Caco-2 (cell line): ENCODE measurements around the gene HUWE1. TPM values are rescaled to one million over a fixed set of nuclear protein-coding genes. Genes with fewer than 3 reads are reported as not detected.

Experiments
- BruUV-seq: library from RNA; stranded (reverse); fragments of 400-500 nt; replicated peaks from 2 replicates; lab custom pipeline; 2021; lab: Mats Ljungman, UMichigan
- CTCF ChIA-PET: fragments of 300-600 bp; sonication (Branson Sonifier 250); formaldehyde crosslinking; loops from one replicate; lab custom pipeline; 2022; ENCODE audit warnings: antibody characterized with exemption; lab: Charles Lee
- POLR2A ChIA-PET: fragments of 300-600 bp; sonication (Branson Sonifier 250); formaldehyde crosslinking; loops from one replicate; lab custom pipeline; 2022; ENCODE audit warnings: antibody characterized with exemption; lab: Charles Lee
- DNase-seq, 2 experiments: peaks; one replicate each; pipeline versions ENCODE4 v3.0.0 to v3.0.0-alpha.2; 2020 to 2022
- H3K27me3 ChIP-seq: replicated peaks from 2 replicates; pipeline ENCODE4 v1.6.0; 2011; ENCODE audit warnings: low read length; ENCODE audit not compliant: control insufficient read depth, insufficient read depth
- H3K36me3 ChIP-seq: 2 replicates; pipeline ENCODE4 v1.5.1; 2011; ENCODE audit warnings: low read length; ENCODE audit not compliant: control insufficient read depth, insufficient read depth
- H3K4me1 ChIP-seq: fragments of 250-450 bp; sonication (Bioruptor Pico); 2 replicates; pipeline ENCODE4 v1.5.1; 2020; ENCODE audit warnings: mild to moderate bottlenecking
- H3K4me3 ChIP-seq: 2 replicates; pipeline ENCODE4 v1.5.1; 2011; ENCODE audit warnings: low read depth, mild to moderate bottlenecking, control low read depth, low read length
- H3K9me3 ChIP-seq: fragments of 250-450 bp; sonication (Bioruptor Pico); 2 replicates; pipeline ENCODE4 v1.5.1; 2020; ENCODE audit warnings: mild to moderate bottlenecking, moderate library complexity
- H3K27ac Mint-ChIP-seq: one replicate; pipeline ENCODE4 v1.8.0; 2022; ENCODE audit warnings: mixed read lengths; ENCODE audit not compliant: unreplicated experiment
- H3K27me3 Mint-ChIP-seq: one replicate; pipeline ENCODE4 v1.8.0; 2022; ENCODE audit warnings: mixed read lengths; ENCODE audit not compliant: insufficient read depth, unreplicated experiment
- H3K36me3 Mint-ChIP-seq: one replicate; pipeline ENCODE4 v1.8.0; 2022; ENCODE audit warnings: mild to moderate bottlenecking, mixed read lengths; ENCODE audit not compliant: insufficient read depth, unreplicated experiment
- H3K4me1 Mint-ChIP-seq: one replicate; pipeline ENCODE4 v1.8.0; 2022; ENCODE audit warnings: low read depth, mixed read lengths; ENCODE audit not compliant: unreplicated experiment
- H3K4me3 Mint-ChIP-seq: one replicate; pipeline ENCODE4 v1.8.0; 2022; ENCODE audit warnings: mild to moderate bottlenecking, moderate library complexity, mixed read lengths; ENCODE audit not compliant: unreplicated experiment
- H3K9me3 Mint-ChIP-seq: one replicate; pipeline ENCODE4 v1.8.0; 2022; ENCODE audit warnings: mixed read lengths; ENCODE audit not compliant: unreplicated experiment
- CTCF ChIP-seq, 2 experiments: fragments of 200-600 bp in 1 of 2; IDR thresholded peaks; 1 replicate in 1 of 2; 2 replicates in 1 of 2; pipeline versions ENCODE4 v1.5.1 to v1.8.0; 2011 to 2022; ENCODE audit warnings: antibody characterized with exemption in 1 of 2, control low read depth in 1 of 2, inconsistent platforms in 1 of 2, low read depth in 1 of 2, low read length in 1 of 2, mild to moderate bottlenecking in 1 of 2, moderate library complexity in 1 of 2; ENCODE audit not compliant: insufficient read depth in 1 of 2, severe bottlenecking in 1 of 2, unreplicated experiment in 1 of 2
- intact Hi-C: fragments of 100-400 bp; cut with micrococcal nuclease; formaldehyde crosslinking; loops from one replicate; pipeline ENCODE4 v1.10.0; 2022; ENCODE audit not compliant: unreplicated experiment
- total RNA-seq: library from RNA; stranded (reverse); gene quantifications from 2 replicates; pipeline ENCODE4 v1.2.3, GENCODE V29; 2022

Gene HUWE1
- total RNA-seq, 1 experiment from 2014 or later, result 222 TPM

GRCh38 chrX:53711436-53711835 lies 24.9 kb upstream of the HUWE1 start:
- H3K9me3 Mint-ChIP-seq, result no peaks in the 10 kb centered on the region
- TF ChIP-seq CTCF (IDR thresholded peaks at IDR 0.05; ENCODE audit: insufficient read depth in 1 of 2, low read depth in 1 of 2, low read length in 1 of 2, severe bottlenecking in 1 of 2, unreplicated experiment in 1 of 2), result no peak
- H3K36me3 Mint-ChIP-seq, result no peaks in the 10 kb centered on the region
- no peaks in the 10 kb centered on the region for H3K27me3 Mint-ChIP-seq
- H3K4me1 Mint-ChIP-seq, result peaks cover 8% of the 10 kb centered on the region
- Histone ChIP-seq H3K9me3 (no peaks in the 10 kb centered on the region), H3K4me1 (peaks cover 4% of the 10 kb centered on the region; the same call in 1 of the 2 replicates), H3K36me3 (no peaks in the 10 kb centered on the region), H3K27me3 (no peaks in the 10 kb centered on the region), H3K4me3 (no peak overlapping the region)
- DNase-seq, result no peak
- ChIA-PET CTCF (no interaction called here), POLR2A (no interaction called here)
- no TSS peak for BruUV-seq
- H3K27ac Mint-ChIP-seq, result no peak overlapping the region
- H3K4me3 Mint-ChIP-seq, result no peak overlapping the region
- intact Hi-C loops, result no loop called here

GRCh38 chrX:53704854-53705253 lies 18.3 kb upstream of the HUWE1 start:
- Histone ChIP-seq H3K36me3 (no peaks in the 10 kb centered on the region), H3K4me3 (no peak overlapping the region), H3K9me3 (no peaks in the 10 kb centered on the region), H3K4me1 (no peaks in the 10 kb centered on the region), H3K27me3 (no peaks in the 10 kb centered on the region)
- BruUV-seq, result no TSS peak
- CTCF ChIA-PET, result no interaction called here
- no peak overlapping the region for H3K27ac Mint-ChIP-seq
- DNase-seq, result no peak
- TF ChIP-seq CTCF (IDR thresholded peaks at IDR 0.05; ENCODE audit: insufficient read depth in 1 of 2, low read depth in 1 of 2, low read length in 1 of 2, severe bottlenecking in 1 of 2, unreplicated experiment in 1 of 2), result no peak
- H3K4me1 Mint-ChIP-seq, result no peaks in the 10 kb centered on the region
- H3K4me3 Mint-ChIP-seq, result no peak overlapping the region
- H3K36me3 Mint-ChIP-seq, result no peaks in the 10 kb centered on the region
- intact Hi-C loops, result no loop called here
- no peaks in the 10 kb centered on the region for H3K27me3 Mint-ChIP-seq
- no peaks in the 10 kb centered on the region for H3K9me3 Mint-ChIP-seq
- POLR2A ChIA-PET, result no interaction called here

- no peak for DNase-seq
- intact Hi-C loops, result no loop called here
- Mint-ChIP-seq H3K9me3 (no peaks in the 10 kb centered on the region), H3K36me3 (no peaks in the 10 kb centered on the region), H3K27ac (no peak overlapping the region), H3K4me3 (no peak overlapping the region), H3K4me1 (no peaks in the 10 kb centered on the region), H3K27me3 (no peaks in the 10 kb centered on the region)
- H3K27me3 ChIP-seq, result no peaks in the 10 kb centered on the region
- no TSS peak for BruUV-seq
- CTCF ChIA-PET, result no interaction called here
- POLR2A ChIA-PET, result no interaction called here
- no peak overlapping the region for H3K4me3 ChIP-seq
- TF ChIP-seq CTCF (IDR thresholded peaks at IDR 0.05; ENCODE audit: insufficient read depth in 1 of 2, low read depth in 1 of 2, low read length in 1 of 2, severe bottlenecking in 1 of 2, unreplicated experiment in 1 of 2), result no peak
- no peaks in the 10 kb centered on the region for H3K9me3 ChIP-seq
- H3K36me3 ChIP-seq, result no peaks in the 10 kb centered on the region
- H3K4me1 ChIP-seq, result no peaks in the 10 kb centered on the region
Observed at GRCh38 chrX:53704294-53704693, 17.8 kb upstream of the HUWE1 start.
